Measurements from ENCODE around the gene FGFR3.

DNA sequence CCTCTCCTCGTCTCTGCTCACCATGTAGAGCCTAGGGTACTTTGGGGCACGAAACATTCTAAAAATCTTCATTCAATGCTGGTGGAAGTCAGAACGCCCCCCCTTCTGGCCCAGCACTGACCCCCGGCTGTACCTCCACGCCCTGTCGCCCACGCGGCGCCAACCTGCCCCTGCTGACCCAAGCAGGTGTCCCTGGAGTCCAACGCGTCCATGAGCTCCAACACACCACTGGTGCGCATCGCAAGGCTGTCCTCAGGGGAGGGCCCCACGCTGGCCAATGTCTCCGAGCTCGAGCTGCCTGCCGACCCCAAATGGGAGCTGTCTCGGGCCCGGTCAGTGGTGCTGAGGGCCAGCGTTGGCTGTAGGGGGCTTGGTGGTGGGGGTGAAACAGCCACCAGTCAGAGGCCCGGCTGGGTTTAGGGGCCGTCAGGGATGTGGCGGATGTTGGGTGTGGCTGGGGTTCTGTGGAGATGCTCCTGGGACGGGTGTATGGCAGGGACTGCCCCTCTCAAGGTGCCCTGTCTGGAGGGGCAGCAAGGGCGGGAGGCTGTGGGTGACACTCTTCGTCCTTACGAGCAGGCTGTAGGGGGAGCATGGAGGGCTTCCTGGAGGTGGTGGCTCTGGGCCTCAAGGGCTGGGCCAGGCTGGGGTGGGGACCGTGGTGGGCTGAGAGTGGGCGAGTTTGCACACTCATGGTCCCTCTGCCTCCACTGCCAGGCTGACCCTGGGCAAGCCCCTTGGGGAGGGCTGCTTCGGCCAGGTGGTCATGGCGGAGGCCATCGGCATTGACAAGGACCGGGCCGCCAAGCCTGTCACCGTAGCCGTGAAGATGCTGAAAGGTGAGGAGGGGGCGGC lies 11.8 kb downstream of the FGFR3 start:
- TF ChIP-seq POLR2A (IDR thresholded peaks at IDR 0.05; ENCODE audit: low read depth, low read length) (no peak), POLR2AphosphoS5 (IDR thresholded peaks at IDR 0.05; ENCODE audit: low read depth, low read length) (no peak)

Measured in GM12892 (cell line).